GM12874 (cell line): ENCODE data around the gene MT1M.

Experiments
- CTCF ChIP-seq: IDR thresholded peaks from 2 replicates; pipeline ENCODE4 v1.5.1; 2011; ENCODE audit warnings: low read depth, mild to moderate bottlenecking, control low read depth, low read length, moderate library complexity; ENCODE audit not compliant: insufficient read depth

The MT1M gene

DNA sequence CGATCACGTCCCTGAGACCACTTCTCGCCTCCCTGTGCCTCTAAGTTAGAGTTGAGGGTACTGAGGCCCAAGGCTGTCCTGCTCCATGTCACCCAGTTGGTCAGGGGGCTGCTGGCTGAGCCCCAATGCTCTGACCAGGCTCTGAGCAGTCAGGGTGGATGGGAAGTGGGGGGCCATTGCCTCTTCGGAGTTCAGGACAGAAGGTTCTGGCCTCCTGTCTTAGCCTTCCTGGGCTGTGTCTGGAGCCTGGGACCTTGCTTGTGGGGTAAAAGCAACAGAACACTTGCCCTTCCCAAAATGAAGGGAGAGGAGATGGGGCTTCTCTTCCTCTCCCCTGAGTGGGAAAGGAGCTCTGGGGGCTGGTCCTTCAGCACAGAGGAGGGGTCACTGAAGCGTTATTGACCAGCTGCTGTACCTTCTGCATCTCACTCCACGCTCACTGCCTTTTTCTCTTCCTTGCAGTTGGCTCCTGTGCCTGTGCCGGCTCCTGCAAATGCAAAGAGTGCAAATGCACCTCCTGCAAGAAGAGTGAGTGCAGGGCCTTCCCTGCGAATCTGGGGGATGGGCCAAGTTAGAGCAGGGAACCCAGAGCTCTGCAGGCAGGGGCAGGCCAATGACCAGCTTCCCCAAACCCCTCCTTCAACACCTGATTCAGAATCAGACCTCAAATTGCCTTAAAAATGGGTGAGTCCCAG, 50.4 kb downstream of the MT1M start:
- TF ChIP-seq CTCF: no peak
